GM18907 (cell line): ENCODE results near the gene ABI3BP.
"Not testable (repeated sequence)": the region's sequence is repeated elsewhere in the genome, so short reads cannot be mapped to it uniquely, and the experiment has no call there.

ENCODE experiments used
- ATAC-seq: cut with Tn5 transposase; IDR thresholded peaks from one replicate; pipeline ENCODE4 v1.9.1; 2021; ENCODE audit warnings: mild to moderate bottlenecking, moderate library complexity; ENCODE audit not compliant: unreplicated experiment

ABI3BP gene

GRCh38 chr3:100993309-100993708 lies at the start of gene ABI3BP:
Gene ABI3BP, minus strand, starts transcription at chr3:100993421. Its CDS starts 37 bp downstream, at chr3:100993384.
- no peak for ATAC-seq

- ATAC-seq: no peak
Measured at GRCh38 chr3:101039285-101039684, 46.1 kb upstream of the ABI3BP start.

GRCh38 chr3:101038880-101039279 lies 45.7 kb upstream of the ABI3BP start:
- no peak for ATAC-seq

- ATAC-seq: no peak
Measured at GRCh38 chr3:101038393-101038792, 45.2 kb upstream of the ABI3BP start.

GRCh38 chr3:101037613-101038012 lies 44.4 kb upstream of the ABI3BP start:
- no peak for ATAC-seq

- no peak for ATAC-seq
Measured at GRCh38 chr3:101036676-101037075, 43.5 kb upstream of the ABI3BP start.

GRCh38 chr3:101036213-101036618 lies 43.0 kb upstream of the ABI3BP start:
- no peak for ATAC-seq

GRCh38 chr3:101027286-101027685 lies 34.1 kb upstream of the ABI3BP start:
- ATAC-seq: no peak

- ATAC-seq: no peak
Measured at GRCh38 chr3:101026881-101027280, 33.7 kb upstream of the ABI3BP start.

- no peak for ATAC-seq
Measured at GRCh38 chr3:101026244-101026643, 33.0 kb upstream of the ABI3BP start.

GRCh38 chr3:101020351-101021015 lies 27.3 kb upstream of the ABI3BP start:
- ATAC-seq: no peak

GRCh38 chr3:101017017-101017416 lies 23.8 kb upstream of the ABI3BP start:
- no peak for ATAC-seq

GRCh38 chr3:101012312-101012711 lies 19.1 kb upstream of the ABI3BP start:
- not testable (repeated sequence) for ATAC-seq

- ATAC-seq: no peak
Measured at GRCh38 chr3:101011136-101011535, 17.9 kb upstream of the ABI3BP start.

- ATAC-seq: no peak
Measured at GRCh38 chr3:101010296-101010695, 17.1 kb upstream of the ABI3BP start.

GRCh38 chr3:101009386-101009785 lies 16.2 kb upstream of the ABI3BP start:
- no peak for ATAC-seq

GRCh38 chr3:100999160-100999559 lies 5.9 kb upstream of the ABI3BP start:
- no peak for ATAC-seq

GRCh38 chr3:100994809-100995208 lies 1.6 kb upstream of the ABI3BP start:
- ATAC-seq: no peak

- no peak for ATAC-seq
Measured at GRCh38 chr3:100994187-100994586, 966 bp upstream of the ABI3BP start.

GRCh38 chr3:100992231-100993012 lies 799 bp downstream of the ABI3BP start:
- ATAC-seq: no peak

- ATAC-seq: no peak
Measured at GRCh38 chr3:100988080-100988479, 5.1 kb downstream of the ABI3BP start.

GRCh38 chr3:100984308-100984707 lies 8.9 kb downstream of the ABI3BP start:
- no peak for ATAC-seq
